ENCODE measurements around the gene A4GALT. TPM values are rescaled to one million over a fixed set of nuclear protein-coding genes. Genes with fewer than 3 reads are reported as not detected.
A peak's percentile ranks its signal among the peaks of the same experiment; 100 is the strongest.

The A4GALT gene
- total and polyA plus RNA-seq, 2 of the 13 experiments (the other 11 are each of a cell fraction or from before 2014, with no cell fraction given) = 0.09 to 1.1 TPM

GRCh38 chr22:42661985-42662831 lies 58.5 kb downstream of the A4GALT start (continued):
- TF ChIP-seq ZHX1 (CRISPR knock-in tag; IDR thresholded peaks at IDR 0.05; ENCODE audit: low read depth) = no peak
- TF ChIP-seq ZBTB1 (CRISPR knock-in tag; IDR thresholded peaks at IDR 0.05; ENCODE audit: borderline replicate concordance) = no peak
- TF ChIP-seq, protein P1, sequence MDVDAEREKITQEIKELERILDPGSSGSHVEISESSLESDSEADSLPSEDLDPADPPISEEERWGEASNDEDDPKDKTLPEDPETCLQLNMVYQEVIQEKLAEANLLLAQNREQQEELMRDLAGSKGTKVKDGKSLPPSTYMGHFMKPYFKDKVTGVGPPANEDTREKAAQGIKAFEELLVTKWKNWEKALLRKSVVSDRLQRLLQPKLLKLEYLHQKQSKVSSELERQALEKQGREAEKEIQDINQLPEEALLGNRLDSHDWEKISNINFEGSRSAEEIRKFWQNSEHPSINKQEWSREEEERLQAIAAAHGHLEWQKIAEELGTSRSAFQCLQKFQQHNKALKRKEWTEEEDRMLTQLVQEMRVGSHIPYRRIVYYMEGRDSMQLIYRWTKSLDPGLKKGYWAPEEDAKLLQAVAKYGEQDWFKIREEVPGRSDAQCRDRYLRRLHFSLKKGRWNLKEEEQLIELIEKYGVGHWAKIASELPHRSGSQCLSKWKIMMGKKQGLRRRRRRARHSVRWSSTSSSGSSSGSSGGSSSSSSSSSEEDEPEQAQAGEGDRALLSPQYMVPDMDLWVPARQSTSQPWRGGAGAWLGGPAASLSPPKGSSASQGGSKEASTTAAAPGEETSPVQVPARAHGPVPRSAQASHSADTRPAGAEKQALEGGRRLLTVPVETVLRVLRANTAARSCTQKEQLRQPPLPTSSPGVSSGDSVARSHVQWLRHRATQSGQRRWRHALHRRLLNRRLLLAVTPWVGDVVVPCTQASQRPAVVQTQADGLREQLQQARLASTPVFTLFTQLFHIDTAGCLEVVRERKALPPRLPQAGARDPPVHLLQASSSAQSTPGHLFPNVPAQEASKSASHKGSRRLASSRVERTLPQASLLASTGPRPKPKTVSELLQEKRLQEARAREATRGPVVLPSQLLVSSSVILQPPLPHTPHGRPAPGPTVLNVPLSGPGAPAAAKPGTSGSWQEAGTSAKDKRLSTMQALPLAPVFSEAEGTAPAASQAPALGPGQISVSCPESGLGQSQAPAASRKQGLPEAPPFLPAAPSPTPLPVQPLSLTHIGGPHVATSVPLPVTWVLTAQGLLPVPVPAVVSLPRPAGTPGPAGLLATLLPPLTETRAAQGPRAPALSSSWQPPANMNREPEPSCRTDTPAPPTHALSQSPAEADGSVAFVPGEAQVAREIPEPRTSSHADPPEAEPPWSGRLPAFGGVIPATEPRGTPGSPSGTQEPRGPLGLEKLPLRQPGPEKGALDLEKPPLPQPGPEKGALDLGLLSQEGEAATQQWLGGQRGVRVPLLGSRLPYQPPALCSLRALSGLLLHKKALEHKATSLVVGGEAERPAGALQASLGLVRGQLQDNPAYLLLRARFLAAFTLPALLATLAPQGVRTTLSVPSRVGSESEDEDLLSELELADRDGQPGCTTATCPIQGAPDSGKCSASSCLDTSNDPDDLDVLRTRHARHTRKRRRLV (CRISPR knock-in tag; IDR thresholded peaks at IDR 0.05) = peak; percentile 97
- TF ChIP-seq SMC3 (IDR thresholded peaks at IDR 0.05; ENCODE audit: low read length) = peak; percentile 17; the same call in 1 of the 2 replicates
- no peak for TF ChIP-seq MXD4 (CRISPR knock-in tag; IDR thresholded peaks at IDR 0.05)
- no peak for TF ChIP-seq ZSCAN31 (CRISPR knock-in tag; IDR thresholded peaks at IDR 0.05; ENCODE audit: low read depth)
- TF ChIP-seq HOXA3 (CRISPR knock-in tag; IDR thresholded peaks at IDR 0.05) = no peak
- TF ChIP-seq HNRNPLL (IDR thresholded peaks at IDR 0.05; ENCODE audit: low read depth, low read length, poor library complexity, severe bottlenecking) = peak; percentile 25
- no peak for TF ChIP-seq CERS6 (CRISPR knock-in tag; IDR thresholded peaks at IDR 0.05)
- 0 out of 2 replicates have a peak, but pooled peaks have one; percentile 28 for TF ChIP-seq ZNF274 (CRISPR knock-in tag; IDR thresholded peaks at IDR 0.05)
- no peak for TF ChIP-seq ZNF552 (CRISPR knock-in tag; IDR thresholded peaks at IDR 0.05; ENCODE audit: borderline replicate concordance)
- no peak for TF ChIP-seq FUBP1 (CRISPR knock-in tag; IDR thresholded peaks at IDR 0.05; ENCODE audit: borderline replicate concordance)
- TF ChIP-seq ZIK1 (CRISPR knock-in tag; IDR thresholded peaks at IDR 0.05; ENCODE audit: borderline replicate concordance, low read depth) = no peak
- TF ChIP-seq ZNF292 (CRISPR knock-in tag; IDR thresholded peaks at IDR 0.05; ENCODE audit: borderline replicate concordance, low read depth) = no peak
- no peak for TF ChIP-seq ZNF75D (CRISPR knock-in tag; IDR thresholded peaks at IDR 0.05; ENCODE audit: borderline replicate concordance)
- 0 out of 2 replicates have a peak, but pooled peaks have one; percentile 42 for TF ChIP-seq ZMAT3 (CRISPR knock-in tag; conservative IDR thresholded peaks at IDR 0.05)
- no peak for TF ChIP-seq ZNF746 (CRISPR knock-in tag; IDR thresholded peaks at IDR 0.05)
- TF ChIP-seq EZH2 (conservative IDR thresholded peaks at IDR 0.05; ENCODE audit: low read depth, low read length) = no peak

All from HepG2 (cell line).